ENCODE results near the gene SMAD2. TPM values are rescaled to one million over a fixed set of nuclear protein-coding genes. Genes with fewer than 3 reads are reported as not detected.

The SMAD2 gene
- total RNA-seq (100 to 1,000 TPM in 1 of 2 donors, 10 to 100 TPM in 1; 79.2 to 183 TPM), polyA plus RNA-seq (ENCODE audit: insufficient read length in 2 of 2) (10 to 100 TPM; 62.7 to 74.1 TPM)
- long read RNA-seq, donor 1, full-length matches to known transcripts: 22 of 29 reads
- long read RNA-seq, donor 1, partial matches to known transcripts: 7 of 29 reads
- long read RNA-seq, donor 1, other reads (novel, unspliced or antisense): 0 of 29 reads
- long read RNA-seq, donor 2, full-length matches to known transcripts: 8 of 8 reads
- long read RNA-seq, donor 2, partial matches to known transcripts: 0 of 8 reads
- long read RNA-seq, donor 2, other reads (novel, unspliced or antisense): 0 of 8 reads
- long read RNA-seq, donor 3, full-length matches to known transcripts: 4 of 4 reads
- long read RNA-seq, donor 3, partial matches to known transcripts: 0 of 4 reads
- long read RNA-seq, donor 3, other reads (novel, unspliced or antisense): 0 of 4 reads
- long read RNA-seq, donor 4, full-length matches to known transcripts: 11 of 17 reads
- long read RNA-seq, donor 4, partial matches to known transcripts: 6 of 17 reads
- long read RNA-seq, donor 4, other reads (novel, unspliced or antisense): 0 of 17 reads

GRCh38 chr18:47930199-47930930 lies at the start of gene SMAD2:
TSS of gene SMAD2 (minus strand) at chr18:47930659. CDS start at chr18:47896756, 33,903 bp downstream.
- Histone ChIP-seq H3K27me3 (ENCODE audit: control insufficient read depth, insufficient read depth, low read length) (no peaks in the 10 kb centered on the region), H3K4me1 (ENCODE audit: control insufficient read depth, insufficient read depth, low read length) (peaks cover 6% of the 10 kb centered on the region), H3K4me3 (ENCODE audit: low read depth, low read length) (peak within 1 kb of the TSS; percentile 81), H3K9me3 (ENCODE audit: control insufficient read depth, insufficient read depth, low read length) (no peaks in the 10 kb centered on the region), H3K27ac (ENCODE audit: low read depth, low read length) (peak within 1 kb of the TSS; percentile 92), H3K36me3 (ENCODE audit: control insufficient read depth, insufficient read depth, low read length) (no peaks in the 10 kb centered on the region)
- WGBS (ENCODE audit: insufficient coverage): under 1% methylated on average over 82 of the region's 93 CpGs
- peak in 5 of 6 donors; percentile 35 to 89 (median 61) for DNase-seq (ENCODE audit: low read depth in 4 of 6, low spot score in 6 of 6)

- no peak for DNase-seq (ENCODE audit: low read depth in 4 of 6, low spot score in 6 of 6)
- Histone ChIP-seq H3K27ac (ENCODE audit: low read depth, low read length) (no peak overlapping the region), H3K4me1 (ENCODE audit: control insufficient read depth, insufficient read depth, low read length) (no peaks in the 10 kb centered on the region), H3K36me3 (ENCODE audit: control insufficient read depth, insufficient read depth, low read length) (no peaks in the 10 kb centered on the region), H3K27me3 (ENCODE audit: control insufficient read depth, insufficient read depth, low read length) (no peaks in the 10 kb centered on the region), H3K4me3 (ENCODE audit: low read depth, low read length) (no peak overlapping the region), H3K9me3 (ENCODE audit: control insufficient read depth, insufficient read depth, low read length) (no peaks in the 10 kb centered on the region)
- 55% methylated on average over 3 of the region's 5 CpGs for WGBS (ENCODE audit: insufficient coverage)
Measured at GRCh38 chr18:47979611-47980200, 49.2 kb upstream of the SMAD2 start.

- Histone ChIP-seq H3K4me3 (ENCODE audit: low read depth, low read length) (no peak overlapping the region), H3K27me3 (ENCODE audit: control insufficient read depth, insufficient read depth, low read length) (no peaks in the 10 kb centered on the region), H3K9me3 (ENCODE audit: control insufficient read depth, insufficient read depth, low read length) (no peaks in the 10 kb centered on the region), H3K4me1 (ENCODE audit: control insufficient read depth, insufficient read depth, low read length) (no peaks in the 10 kb centered on the region), H3K27ac (ENCODE audit: low read depth, low read length) (no peak overlapping the region), H3K36me3 (ENCODE audit: control insufficient read depth, insufficient read depth, low read length) (no peaks in the 10 kb centered on the region)
- DNase-seq (ENCODE audit: low read depth in 4 of 6, low spot score in 6 of 6): no peak
- 100% methylated on average over 1 of the region's 1 CpG for WGBS (ENCODE audit: insufficient coverage)
Measured at GRCh38 chr18:47978603-47979002, 48.1 kb upstream of the SMAD2 start.

DNA sequence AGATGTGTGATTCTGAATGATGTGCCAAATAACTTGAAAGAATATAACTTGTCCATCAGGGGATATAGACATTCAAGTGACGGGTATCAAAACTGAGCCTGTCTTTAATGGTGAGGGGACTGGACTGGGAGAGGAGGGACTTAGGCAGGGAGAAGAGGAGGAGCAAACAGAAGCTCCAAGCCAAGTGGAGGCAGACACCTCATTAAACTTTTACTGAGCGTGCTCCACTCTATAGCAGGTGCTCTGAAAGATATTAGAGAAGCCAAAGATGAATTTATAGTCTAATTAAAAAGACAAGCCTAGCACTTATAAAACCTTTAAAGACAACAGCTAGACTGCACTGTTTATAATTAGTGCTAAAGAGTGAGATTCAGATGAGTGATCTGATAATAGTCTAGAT lies 47.7 kb upstream of the SMAD2 start:
- Histone ChIP-seq H3K27ac (ENCODE audit: low read depth, low read length) (no peak overlapping the region), H3K4me3 (ENCODE audit: low read depth, low read length) (no peak overlapping the region), H3K27me3 (ENCODE audit: control insufficient read depth, insufficient read depth, low read length) (no peaks in the 10 kb centered on the region), H3K36me3 (ENCODE audit: control insufficient read depth, insufficient read depth, low read length) (no peaks in the 10 kb centered on the region), H3K9me3 (ENCODE audit: control insufficient read depth, insufficient read depth, low read length) (no peaks in the 10 kb centered on the region), H3K4me1 (ENCODE audit: control insufficient read depth, insufficient read depth, low read length) (no peaks in the 10 kb centered on the region)
- WGBS (ENCODE audit: insufficient coverage): 100% methylated on average over 1 of the region's 2 CpGs
- DNase-seq (ENCODE audit: low read depth in 4 of 6, low spot score in 6 of 6): peak in 1 of 6 donors; percentile 37

GRCh38 chr18:47975701-47976100 lies 45.2 kb upstream of the SMAD2 start:
- WGBS (ENCODE audit: insufficient coverage): 65% methylated on average over 2 of the region's 4 CpGs
- Histone ChIP-seq H3K4me1 (ENCODE audit: control insufficient read depth, insufficient read depth, low read length) (no peaks in the 10 kb centered on the region), H3K36me3 (ENCODE audit: control insufficient read depth, insufficient read depth, low read length) (no peaks in the 10 kb centered on the region), H3K4me3 (ENCODE audit: low read depth, low read length) (no peak overlapping the region), H3K9me3 (ENCODE audit: control insufficient read depth, insufficient read depth, low read length) (no peaks in the 10 kb centered on the region), H3K27me3 (ENCODE audit: control insufficient read depth, insufficient read depth, low read length) (no peaks in the 10 kb centered on the region), H3K27ac (ENCODE audit: low read depth, low read length) (no peak overlapping the region)
- no peak for DNase-seq (ENCODE audit: low read depth in 4 of 6, low spot score in 6 of 6)

DNA sequence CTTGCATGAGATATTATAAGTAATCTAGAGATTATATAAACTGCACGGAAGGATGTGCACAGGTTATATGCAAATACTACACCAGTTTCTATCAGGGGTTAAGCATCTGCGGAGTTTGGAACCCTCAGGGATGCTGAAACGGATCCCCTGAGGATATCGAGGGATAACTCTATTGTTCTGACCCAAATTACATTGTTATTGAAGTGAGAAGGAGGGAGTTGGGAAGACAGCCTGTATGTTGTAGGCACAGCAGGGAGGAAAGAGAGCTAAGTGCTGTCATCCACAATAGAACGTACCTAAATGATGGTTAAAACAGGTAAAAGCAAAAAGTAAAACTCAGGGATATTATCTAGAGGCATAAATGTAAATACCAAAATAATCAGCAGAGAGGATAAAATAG lies 44.6 kb upstream of the SMAD2 start:
- H3K4me1 ChIP-seq (ENCODE audit: control insufficient read depth, insufficient read depth, low read length): no peaks in the 10 kb centered on the region
- no peak overlapping the region for H3K27ac ChIP-seq (ENCODE audit: low read depth, low read length)
- DNase-seq (ENCODE audit: low read depth in 4 of 6, low spot score in 6 of 6): peak in 1 of 6 donors; percentile 20
- no peaks in the 10 kb centered on the region for H3K27me3 ChIP-seq (ENCODE audit: control insufficient read depth, insufficient read depth, low read length)
- H3K9me3 ChIP-seq (ENCODE audit: control insufficient read depth, insufficient read depth, low read length): no peaks in the 10 kb centered on the region
- H3K36me3 ChIP-seq (ENCODE audit: control insufficient read depth, insufficient read depth, low read length): no peaks in the 10 kb centered on the region
- 0% methylated on average over 1 of the region's 5 CpGs for WGBS (ENCODE audit: insufficient coverage)
- H3K4me3 ChIP-seq (ENCODE audit: low read depth, low read length): no peak overlapping the region

DNA sequence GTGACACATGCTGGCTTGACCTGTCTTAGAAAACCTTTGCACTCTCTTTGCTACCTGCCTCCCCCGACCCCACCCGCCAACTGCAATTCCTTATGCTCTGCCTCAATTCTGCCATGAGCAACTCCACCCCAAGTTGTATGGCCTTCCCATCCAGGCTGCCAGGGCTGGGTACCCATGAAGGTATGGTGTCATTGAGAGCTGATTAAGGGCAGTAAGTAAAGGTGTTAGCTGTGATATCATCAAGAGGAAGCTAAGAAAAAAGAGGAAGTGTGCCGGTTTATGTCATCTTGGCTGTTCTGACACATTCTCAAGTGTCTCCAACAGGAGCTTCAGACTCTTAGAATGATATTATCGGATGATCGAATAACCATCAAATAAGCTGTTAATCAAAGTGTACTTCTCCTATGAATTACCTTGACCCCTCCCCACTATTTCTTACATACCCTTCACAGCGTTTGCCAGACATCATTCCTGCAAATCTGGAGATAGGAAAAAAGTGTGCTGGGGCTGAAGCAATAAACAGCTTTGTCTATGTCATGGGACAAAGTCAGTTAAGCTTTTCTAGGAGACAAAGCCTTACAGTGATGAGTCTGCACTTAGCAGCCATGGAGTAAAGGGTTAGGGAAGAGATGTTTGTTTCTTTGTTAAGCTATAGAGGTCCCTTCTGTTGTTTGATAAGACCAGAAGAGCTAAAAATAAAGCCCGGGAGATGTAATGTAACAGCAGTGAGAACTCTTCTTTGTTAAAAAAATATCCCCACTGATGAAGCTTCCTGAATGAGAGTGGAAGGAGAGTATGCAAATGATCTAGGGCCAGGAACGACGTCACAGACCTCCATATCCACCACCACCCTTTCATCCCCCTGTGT lies 40.4 kb upstream of the SMAD2 start:
- Histone ChIP-seq H3K27ac (ENCODE audit: low read depth, low read length) (no peak overlapping the region), H3K9me3 (ENCODE audit: control insufficient read depth, insufficient read depth, low read length) (no peaks in the 10 kb centered on the region), H3K36me3 (ENCODE audit: control insufficient read depth, insufficient read depth, low read length) (no peaks in the 10 kb centered on the region), H3K4me1 (ENCODE audit: control insufficient read depth, insufficient read depth, low read length) (no peaks in the 10 kb centered on the region), H3K4me3 (ENCODE audit: low read depth, low read length) (no peak overlapping the region), H3K27me3 (ENCODE audit: control insufficient read depth, insufficient read depth, low read length) (no peaks in the 10 kb centered on the region)
- 100% methylated on average over 5 of the region's 9 CpGs for WGBS (ENCODE audit: insufficient coverage)
- DNase-seq (ENCODE audit: low read depth in 4 of 6, low spot score in 6 of 6): no peak

DNA sequence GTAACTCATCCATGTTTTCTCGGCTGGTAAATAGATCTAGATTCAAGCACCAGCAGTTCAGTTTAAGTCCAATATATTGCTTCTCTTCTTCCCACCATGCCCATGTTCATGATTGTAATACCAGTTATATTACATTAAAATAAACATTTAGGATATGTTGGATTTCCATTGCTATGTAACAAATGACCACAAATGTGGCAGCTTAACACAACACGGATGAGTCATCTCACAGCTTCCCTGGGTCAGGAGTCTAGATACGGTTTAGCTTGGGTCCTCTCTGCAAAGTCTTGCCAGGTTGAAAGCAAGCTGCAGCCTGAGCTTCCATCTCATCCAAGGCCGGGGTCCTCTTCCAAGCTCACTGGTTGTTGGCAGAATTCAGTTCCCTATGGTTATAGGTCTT lies 39.4 kb upstream of the SMAD2 start:
- Histone ChIP-seq H3K27me3 (ENCODE audit: control insufficient read depth, insufficient read depth, low read length) (no peaks in the 10 kb centered on the region), H3K4me3 (ENCODE audit: low read depth, low read length) (no peak overlapping the region), H3K36me3 (ENCODE audit: control insufficient read depth, insufficient read depth, low read length) (no peaks in the 10 kb centered on the region), H3K27ac (ENCODE audit: low read depth, low read length) (no peak overlapping the region), H3K4me1 (ENCODE audit: control insufficient read depth, insufficient read depth, low read length) (no peaks in the 10 kb centered on the region), H3K9me3 (ENCODE audit: control insufficient read depth, insufficient read depth, low read length) (no peaks in the 10 kb centered on the region)
- 94% methylated on average over 3 of the region's 4 CpGs for WGBS (ENCODE audit: insufficient coverage)
- DNase-seq (ENCODE audit: low read depth in 4 of 6, low spot score in 6 of 6): no peak

DNA sequence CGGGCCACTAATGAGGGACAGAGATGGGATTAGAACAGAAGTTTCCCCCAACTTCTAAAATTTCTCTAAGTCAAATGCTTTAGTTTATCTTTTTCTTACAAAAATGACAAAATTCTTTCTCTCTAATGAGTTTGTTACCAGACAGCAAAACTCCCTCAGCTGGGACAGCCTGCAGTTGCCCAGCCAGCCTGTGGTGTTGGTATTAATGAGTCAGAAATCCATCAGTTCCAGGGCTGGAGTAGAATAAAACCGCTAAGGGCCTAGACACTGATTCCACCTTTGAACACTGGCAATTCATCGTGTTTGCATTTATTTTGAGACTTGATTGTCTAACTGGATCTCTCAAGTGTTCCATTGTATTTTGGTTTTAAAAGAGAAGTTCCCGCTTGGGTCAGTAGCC lies 38.3 kb upstream of the SMAD2 start:
- no peak for DNase-seq (ENCODE audit: low read depth in 4 of 6, low spot score in 6 of 6)
- Histone ChIP-seq H3K27ac (ENCODE audit: low read depth, low read length) (no peak overlapping the region), H3K9me3 (ENCODE audit: control insufficient read depth, insufficient read depth, low read length) (no peaks in the 10 kb centered on the region), H3K36me3 (ENCODE audit: control insufficient read depth, insufficient read depth, low read length) (no peaks in the 10 kb centered on the region), H3K4me3 (ENCODE audit: low read depth, low read length) (no peak overlapping the region), H3K4me1 (ENCODE audit: control insufficient read depth, insufficient read depth, low read length) (no peaks in the 10 kb centered on the region), H3K27me3 (ENCODE audit: control insufficient read depth, insufficient read depth, low read length) (no peaks in the 10 kb centered on the region)
- 83% methylated on average over 2 of the region's 4 CpGs for WGBS (ENCODE audit: insufficient coverage)
